SU-DHL-6 (cell line): Measurements from ENCODE around the gene GGT1.
"Not testable (repeated sequence)": the region's sequence is repeated elsewhere in the genome, so short reads cannot be mapped to it uniquely, and the experiment has no call there.

Experiments used
- CTCF ChIP-seq: fragments of 200-600 bp; sonication (generic); IDR thresholded peaks from one replicate; pipeline ENCODE4 v1.5.1; 2017; ENCODE audit warnings: antibody characterized with exemption, mild to moderate bottlenecking, low read length, moderate library complexity; ENCODE audit not compliant: insufficient read depth, poor library complexity, severe bottlenecking
- EZH2phosphoT487 ChIP-seq: fragments of 200-600 bp; sonication (generic), shearing (Covaris generic); conservative IDR thresholded peaks from 2 replicates; pipeline ENCODE4 v1.6.1; 2018; ENCODE audit warnings: mild to moderate bottlenecking, antibody characterized with exemption, low read length, moderate library complexity, mixed read lengths

DNA sequence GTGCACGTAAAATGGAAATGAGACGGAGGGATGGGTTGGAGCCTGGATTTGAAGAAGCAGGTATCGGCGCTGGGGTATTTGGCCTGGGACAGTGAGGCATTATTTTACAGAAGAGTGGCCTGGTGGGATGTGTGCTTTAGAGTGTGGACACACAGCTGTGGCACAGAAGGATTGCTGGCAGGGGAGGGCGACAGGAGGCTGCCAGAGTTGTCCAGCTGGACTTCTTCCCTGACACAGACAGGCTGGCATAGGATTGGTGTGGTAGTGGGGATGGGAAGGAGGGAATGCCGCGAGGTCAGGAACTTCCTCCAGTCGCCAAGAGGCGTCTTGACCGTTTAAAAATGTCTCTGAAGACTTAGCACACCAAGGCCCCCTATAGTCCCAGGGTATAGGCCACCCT lies 64.9 kb downstream of the GGT1 start:
- not testable (repeated sequence) for TF ChIP-seq CTCF, EZH2phosphoT487
